Measurements from ENCODE around the gene CATSPER4.
"Not testable (repeated sequence)": the region's sequence is repeated elsewhere in the genome, so short reads cannot be mapped to it uniquely, and the experiment has no call there.

CATSPER4 gene

GRCh38 chr1:26197301-26197700, 6.9 kb downstream of the CATSPER4 start:
- DNase-seq, result no peak

GRCh38 chr1:26197813-26198212, 7.4 kb downstream of the CATSPER4 start:
- DNase-seq, result no peak

- DNase-seq, result no peak
Observed at GRCh38 chr1:26200413-26200812, 10.0 kb downstream of the CATSPER4 start.

- no peak for DNase-seq
Observed at GRCh38 chr1:26203642-26204318, 13.4 kb downstream of the CATSPER4 start.

GRCh38 chr1:26210147-26210870, 19.9 kb downstream of the CATSPER4 start:
- no peak for DNase-seq

GRCh38 chr1:26212726-26213125, 22.3 kb downstream of the CATSPER4 start:
- no peak for DNase-seq

- DNase-seq, result no peak
Observed at GRCh38 chr1:26213335-26213905, 23.0 kb downstream of the CATSPER4 start.

- no peak for DNase-seq
Observed at GRCh38 chr1:26215246-26215645, 24.8 kb downstream of the CATSPER4 start.

- DNase-seq, result no peak
Observed at GRCh38 chr1:26218906-26219494, 28.6 kb downstream of the CATSPER4 start.

- no peak for DNase-seq
Observed at GRCh38 chr1:26220199-26220912, 30.0 kb downstream of the CATSPER4 start.

- DNase-seq, result no peak
Observed at GRCh38 chr1:26221094-26221493, 30.7 kb downstream of the CATSPER4 start.

- DNase-seq, result no peak
Observed at GRCh38 chr1:26224606-26225005, 34.2 kb downstream of the CATSPER4 start.

- DNase-seq, result peak; percentile 70
Observed at GRCh38 chr1:26225033-26225831, 34.8 kb downstream of the CATSPER4 start.

GRCh38 chr1:26230682-26231081, 40.3 kb downstream of the CATSPER4 start:
- DNase-seq, result not testable (repeated sequence)

- DNase-seq, result peak; percentile 99
Observed at GRCh38 chr1:26233903-26234643, 43.7 kb downstream of the CATSPER4 start, which contains the start of gene CEP85. TSS of gene CEP85 (plus strand) at chr1:26234200. CDS start at chr1:26239784, 5,584 bp downstream.

GRCh38 chr1:26234644-26235370, 44.4 kb downstream of the CATSPER4 start:
- peak; percentile 31 for DNase-seq

GRCh38 chr1:26237230-26237966, 47.0 kb downstream of the CATSPER4 start:
- DNase-seq, result no peak

- DNase-seq, result no peak
Observed at GRCh38 chr1:26239936-26240335, 49.5 kb downstream of the CATSPER4 start.
